ENCODE measurements around the gene CALHM3. TPM values are rescaled to one million over a fixed set of nuclear protein-coding genes. Genes with fewer than 3 reads are reported as not detected.

The CALHM3 gene
- total RNA-seq, 3 donors from 2014 or later (not counting 1 experiment from before 2014, with no cell fraction given) = not detected

- H3K36me3 ChIP-seq (ENCODE audit: control insufficient read depth, insufficient read depth, low read length) = peaks cover 88% of the 10 kb centered on the region
- Mint-ChIP-seq H3K9me3 (no peaks in the 10 kb centered on the region), H3K4me1 (peaks cover 24 to 49% of the 10 kb centered on the region in 2 donors), H3K27ac (peak overlapping the region; percentile 35 to 91), H3K36me3 (peaks cover 11% of the 10 kb centered on the region), H3K4me3 (no peak overlapping the region), H3K27me3 (ENCODE audit: low read depth in 2 of 2) (no peaks in the 10 kb centered on the region)
- H3K27ac ChIP-seq (ENCODE audit: low read length) = no peak overlapping the region
- ATAC-seq (no peak), DNase-seq (no peak)
- no peak for TF ChIP-seq CTCF (IDR thresholded peaks at IDR 0.05)
- peaks cover 28% of the 10 kb centered on the region for H3K4me1 ChIP-seq (ENCODE audit: control insufficient read depth, insufficient read depth, low read length)
- H3K4me3 ChIP-seq (ENCODE audit: low read length) = no peak overlapping the region
- 97% methylated on average over 10 of the region's 10 CpGs for WGBS (ENCODE audit: insufficient coverage)
- no peaks in the 10 kb centered on the region for H3K27me3 ChIP-seq (ENCODE audit: control insufficient read depth, insufficient read depth, low read length)
- H3K9me3 ChIP-seq (ENCODE audit: control insufficient read depth, insufficient read depth, low read length) = no peaks in the 10 kb centered on the region
- intact Hi-C loops (cut with micrococcal nuclease) = no loop called here
These were observed 34.6 kb downstream of the CALHM3 start for GRCh38 chr10:103444478-103444877.

GRCh38 chr10:103443475-103444185, 35.4 kb downstream of the CALHM3 start:
- Histone ChIP-seq H3K27ac (ENCODE audit: low read length) (no peak overlapping the region), H3K27me3 (ENCODE audit: control insufficient read depth, insufficient read depth, low read length) (no peaks in the 10 kb centered on the region), H3K9me3 (ENCODE audit: control insufficient read depth, insufficient read depth, low read length) (no peaks in the 10 kb centered on the region), H3K4me1 (ENCODE audit: control insufficient read depth, insufficient read depth, low read length) (peaks cover 19% of the 10 kb centered on the region), H3K36me3 (ENCODE audit: control insufficient read depth, insufficient read depth, low read length) (peaks cover 90% of the 10 kb centered on the region), H3K4me3 (ENCODE audit: low read length) (no peak overlapping the region)
- Mint-ChIP-seq H3K27ac (peak overlapping the region; percentile 35 to 91), H3K27me3 (ENCODE audit: low read depth in 2 of 2) (no peaks in the 10 kb centered on the region), H3K4me3 (no peak overlapping the region), H3K4me1 (peaks cover 15 to 40% of the 10 kb centered on the region in 2 donors), H3K9me3 (no peaks in the 10 kb centered on the region), H3K36me3 (peaks cover 5% of the 10 kb centered on the region)
- intact Hi-C loops (cut with micrococcal nuclease) = no loop called here
- ATAC-seq = no peak
- no peak for DNase-seq
- WGBS (ENCODE audit: insufficient coverage) = 95% methylated on average over 23 of the region's 23 CpGs
- no peak for TF ChIP-seq CTCF (IDR thresholded peaks at IDR 0.05)

GRCh38 chr10:103442031-103442461, 37.0 kb downstream of the CALHM3 start:
- Mint-ChIP-seq H3K9me3 (no peaks in the 10 kb centered on the region), H3K36me3 (peaks cover 14% of the 10 kb centered on the region), H3K27ac (peak overlapping the region in 1 of 2 donors; percentile 49), H3K4me3 (no peak overlapping the region), H3K27me3 (ENCODE audit: low read depth in 2 of 2) (no peaks in the 10 kb centered on the region), H3K4me1 (peaks cover 5 to 27% of the 10 kb centered on the region in 2 donors)
- Histone ChIP-seq H3K27me3 (ENCODE audit: control insufficient read depth, insufficient read depth, low read length) (no peaks in the 10 kb centered on the region), H3K4me1 (ENCODE audit: control insufficient read depth, insufficient read depth, low read length) (peaks cover 5% of the 10 kb centered on the region), H3K9me3 (ENCODE audit: control insufficient read depth, insufficient read depth, low read length) (no peaks in the 10 kb centered on the region), H3K27ac (ENCODE audit: low read length) (no peak overlapping the region), H3K4me3 (ENCODE audit: low read length) (no peak overlapping the region), H3K36me3 (ENCODE audit: control insufficient read depth, insufficient read depth, low read length) (peaks cover 89% of the 10 kb centered on the region)
- no peak for TF ChIP-seq CTCF (IDR thresholded peaks at IDR 0.05)
- 95% methylated on average over 12 of the region's 13 CpGs for WGBS (ENCODE audit: insufficient coverage)
- ATAC-seq (no peak), DNase-seq (no peak)
- intact Hi-C loops (cut with micrococcal nuclease) = no loop called here

- H3K27ac ChIP-seq (ENCODE audit: low read length) = no peak overlapping the region
- H3K4me3 ChIP-seq (ENCODE audit: low read length) = no peak overlapping the region
- no peak overlapping the region for H3K4me3 Mint-ChIP-seq
- no peaks in the 10 kb centered on the region for H3K9me3 ChIP-seq (ENCODE audit: control insufficient read depth, insufficient read depth, low read length)
- TF ChIP-seq CTCF (IDR thresholded peaks at IDR 0.05) = no peak
- peaks cover 5 to 23% of the 10 kb centered on the region in 2 donors for H3K4me1 Mint-ChIP-seq
- DNase-seq (no peak), ATAC-seq (no peak)
- H3K27me3 Mint-ChIP-seq (ENCODE audit: low read depth in 2 of 2) = no peaks in the 10 kb centered on the region
- H3K9me3 Mint-ChIP-seq = no peaks in the 10 kb centered on the region
- H3K4me1 ChIP-seq (ENCODE audit: control insufficient read depth, insufficient read depth, low read length) = peaks cover 1% of the 10 kb centered on the region
- H3K36me3 Mint-ChIP-seq = peaks cover 14% of the 10 kb centered on the region
- H3K36me3 ChIP-seq (ENCODE audit: control insufficient read depth, insufficient read depth, low read length) = peaks cover 88% of the 10 kb centered on the region
- H3K27me3 ChIP-seq (ENCODE audit: control insufficient read depth, insufficient read depth, low read length) = no peaks in the 10 kb centered on the region
- intact Hi-C loops (cut with micrococcal nuclease) = no loop called here
- 96% methylated on average over 8 of the region's 8 CpGs for WGBS (ENCODE audit: insufficient coverage)
- H3K27ac Mint-ChIP-seq = peak overlapping the region in 1 of 2 donors; percentile 49
These were observed 37.4 kb downstream of the CALHM3 start for GRCh38 chr10:103441611-103442010.

Measured in natural killer cell (primary cell).